B cell (primary cell): Measurements from ENCODE around the gene TMC2.

Experiments
- EZH2 ChIP-seq: IDR thresholded peaks from 2 replicates; pipeline ENCODE4 v1.6.1; 2012; ENCODE audit warnings: borderline replicate concordance, low read depth, mild to moderate bottlenecking, moderate library complexity, low read length; ENCODE audit not compliant: insufficient read depth, poor library complexity, severe bottlenecking
- TF ChIP-seq, protein P1 (sequence below): fragments of 200-600 bp; IDR thresholded peaks from one replicate; pipeline ENCODE4 v1.8.0; 2022; ENCODE audit warnings: antibody characterized with exemption, mild to moderate bottlenecking

DNA sequence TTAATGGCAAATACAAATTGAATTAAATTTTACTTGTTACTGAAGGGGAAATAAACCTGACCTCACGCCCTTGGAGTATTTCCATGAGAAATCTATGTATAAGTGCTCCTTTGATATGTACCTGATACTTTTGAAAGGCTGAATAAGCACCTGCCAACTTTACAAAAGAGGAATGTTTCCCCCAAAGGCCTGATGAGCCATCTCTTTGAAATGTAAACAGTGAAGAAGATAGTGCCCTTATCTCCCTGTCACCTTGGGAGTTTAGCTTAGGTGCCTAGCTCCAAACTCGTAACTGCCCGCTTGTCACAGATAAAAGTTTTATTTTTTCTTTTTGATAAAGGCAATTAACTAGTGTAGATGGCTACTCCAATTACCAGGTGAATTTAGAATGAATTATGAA lies 26.6 kb upstream of the TMC2 start:
- TF ChIP-seq, protein P1, sequence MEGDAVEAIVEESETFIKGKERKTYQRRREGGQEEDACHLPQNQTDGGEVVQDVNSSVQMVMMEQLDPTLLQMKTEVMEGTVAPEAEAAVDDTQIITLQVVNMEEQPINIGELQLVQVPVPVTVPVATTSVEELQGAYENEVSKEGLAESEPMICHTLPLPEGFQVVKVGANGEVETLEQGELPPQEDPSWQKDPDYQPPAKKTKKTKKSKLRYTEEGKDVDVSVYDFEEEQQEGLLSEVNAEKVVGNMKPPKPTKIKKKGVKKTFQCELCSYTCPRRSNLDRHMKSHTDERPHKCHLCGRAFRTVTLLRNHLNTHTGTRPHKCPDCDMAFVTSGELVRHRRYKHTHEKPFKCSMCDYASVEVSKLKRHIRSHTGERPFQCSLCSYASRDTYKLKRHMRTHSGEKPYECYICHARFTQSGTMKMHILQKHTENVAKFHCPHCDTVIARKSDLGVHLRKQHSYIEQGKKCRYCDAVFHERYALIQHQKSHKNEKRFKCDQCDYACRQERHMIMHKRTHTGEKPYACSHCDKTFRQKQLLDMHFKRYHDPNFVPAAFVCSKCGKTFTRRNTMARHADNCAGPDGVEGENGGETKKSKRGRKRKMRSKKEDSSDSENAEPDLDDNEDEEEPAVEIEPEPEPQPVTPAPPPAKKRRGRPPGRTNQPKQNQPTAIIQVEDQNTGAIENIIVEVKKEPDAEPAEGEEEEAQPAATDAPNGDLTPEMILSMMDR = no peak
- no peak for TF ChIP-seq EZH2
